ENCODE results near the gene IFNA21. TPM values are rescaled to one million over a fixed set of nuclear protein-coding genes. Genes with fewer than 3 reads are reported as not detected.
A peak's percentile ranks its signal among the peaks of the same experiment; 100 is the strongest.
"Not testable (repeated sequence)": the region's sequence is repeated elsewhere in the genome, so short reads cannot be mapped to it uniquely, and the experiment has no call there.

Gene IFNA21
- total and polyA plus RNA-seq, 2 donors (not counting 1 experiment from before 2014, with no cell fraction given) = not detected

GRCh38 chr9:21194867-21195776 lies 28.7 kb upstream of the IFNA21 start:
- 0% methylated on average over 1 of the region's 6 CpGs for WGBS (ENCODE audit: insufficient coverage)
- H3K4me1 Mint-ChIP-seq; H3K27ac ChIP-seq (ENCODE audit: low read length in 2 of 2); H3K4me3 ChIP-seq (ENCODE audit: control extremely low read depth in 1 of 5, extremely low read depth in 1 of 5, insufficient read depth in 1 of 5, low read depth in 2 of 5, low read length in 4 of 5); H3K27me3 Mint-ChIP-seq; H3K36me3 ChIP-seq (replicated peaks in 1 of 2; ENCODE audit: control extremely low read depth in 1 of 2, control insufficient read depth in 1 of 2, extremely low read depth in 1 of 2, insufficient read depth in 2 of 2, low read length in 1 of 2); H3K4me1 ChIP-seq (ENCODE audit: control insufficient read depth in 2 of 2, insufficient read depth in 2 of 2, low read length in 2 of 2); H3K27me3 ChIP-seq (replicated peaks in 1 of 4; ENCODE audit: control extremely low read depth in 1 of 4, control insufficient read depth in 3 of 4, insufficient read depth in 4 of 4, low read length in 3 of 4); H3K9me3 ChIP-seq (ENCODE audit: control extremely low read depth in 1 of 3, control insufficient read depth in 2 of 3, insufficient read depth in 1 of 3, low read length in 2 of 3); H3K9me3 Mint-ChIP-seq (ENCODE audit: insufficient read depth); H3K27ac Mint-ChIP-seq; POLR2A ChIA-PET; H3K9ac ChIP-seq (ENCODE audit: low read length); H4K20me1 ChIP-seq (ENCODE audit: control insufficient read depth, insufficient read depth, low read length, poor library complexity, severe bottlenecking); H3K79me2 ChIP-seq (ENCODE audit: control insufficient read depth, insufficient read depth, low read length): not testable (repeated sequence)
- Histone ChIP-seq H2AFZ (ENCODE audit: insufficient read depth, low read depth, low read length, poor library complexity, severe bottlenecking) (peak overlapping the region; percentile 6), H3K4me2 (replicated peaks; ENCODE audit: low read depth, low read length, poor library complexity, severe bottlenecking) (peak overlapping the region; percentile 12)
- peak; percentile 86 for ATAC-seq (ENCODE audit: low read depth)
- H3K4me3 Mint-ChIP-seq = peak overlapping the region; percentile 6
- intact Hi-C loops (cut with micrococcal nuclease) = loop anchor here (1.0 kb wide), 1 partner anchor 594 kb away; no protein-coding TSS in a partner anchor
- CTCF ChIA-PET = interaction anchor here (0.5 to 2.3 kb wide), 12 partner anchors 11 to 856 kb away, joined by 3 to 9 read pairs (median 4); no protein-coding TSS in a partner anchor
- peak; percentile 56 for TF ChIP-seq CTCF (IDR thresholded peaks at IDR 0.05)
- DNase-seq = peak; percentile 42

- H3K4me3 Mint-ChIP-seq; H3K36me3 ChIP-seq (replicated peaks in 1 of 2; ENCODE audit: control extremely low read depth in 1 of 2, control insufficient read depth in 1 of 2, extremely low read depth in 1 of 2, insufficient read depth in 2 of 2, low read length in 1 of 2); H3K9ac ChIP-seq (ENCODE audit: low read length); H2AFZ ChIP-seq (ENCODE audit: insufficient read depth, low read depth, low read length, poor library complexity, severe bottlenecking); H4K20me1 ChIP-seq (ENCODE audit: control insufficient read depth, insufficient read depth, low read length, poor library complexity, severe bottlenecking); POLR2A ChIA-PET; H3K27ac Mint-ChIP-seq; ATAC-seq (ENCODE audit: low read depth); H3K9me3 Mint-ChIP-seq (ENCODE audit: insufficient read depth); H3K27ac ChIP-seq (ENCODE audit: low read length in 2 of 2); intact Hi-C loops (cut with micrococcal nuclease); H3K4me1 Mint-ChIP-seq; H3K9me3 ChIP-seq (ENCODE audit: control extremely low read depth in 1 of 3, control insufficient read depth in 2 of 3, insufficient read depth in 1 of 3, low read length in 2 of 3); DNase-seq; H3K27me3 ChIP-seq (replicated peaks in 1 of 4; ENCODE audit: control extremely low read depth in 1 of 4, control insufficient read depth in 3 of 4, insufficient read depth in 4 of 4, low read length in 3 of 4); CTCF ChIA-PET; H3K79me2 ChIP-seq (ENCODE audit: control insufficient read depth, insufficient read depth, low read length); H3K27me3 Mint-ChIP-seq; H3K4me1 ChIP-seq (ENCODE audit: control insufficient read depth in 2 of 2, insufficient read depth in 2 of 2, low read length in 2 of 2); H3K4me2 ChIP-seq (replicated peaks; ENCODE audit: low read depth, low read length, poor library complexity, severe bottlenecking); H3K4me3 ChIP-seq (ENCODE audit: control extremely low read depth in 1 of 5, extremely low read depth in 1 of 5, insufficient read depth in 1 of 5, low read depth in 2 of 5, low read length in 4 of 5): not testable (repeated sequence)
- WGBS (ENCODE audit: insufficient coverage) = no CpG with 5 or more reads among the region's 3 CpGs
Measured at GRCh38 chr9:21187487-21187886, 21.0 kb upstream of the IFNA21 start, which contains the start of gene IFNA4. Gene IFNA4 (minus strand): TSS chr9:21187587. CDS start chr9:21187531, 56 bp downstream.
